Muscle layer of duodenum (tissue), 2 donors: ENCODE results near the gene WAC.
"Not testable (repeated sequence)": the region's sequence is repeated elsewhere in the genome, so short reads cannot be mapped to it uniquely, and the experiment has no call there.

Experiments
- H3K27ac ChIP-seq: one replicate; pipeline ENCODE4 v1.7.0; 2013; ENCODE audit warnings: mild to moderate bottlenecking, low read length
- H3K27me3 ChIP-seq: one replicate; pipeline ENCODE4 v1.7.0; 2013; ENCODE audit warnings: low read depth, mild to moderate bottlenecking, control low read depth, low read length
- H3K36me3 ChIP-seq, 2 donors: one replicate each; pipeline ENCODE4 v1.7.0; 2013; ENCODE audit warnings: low read length in 2 of 2, control low read depth in 1 of 2, mild to moderate bottlenecking in 1 of 2; ENCODE audit not compliant: insufficient read depth in 2 of 2, control insufficient read depth in 1 of 2
- H3K4me1 ChIP-seq, 2 donors: one replicate each; pipeline ENCODE4 v1.7.0; 2013; ENCODE audit warnings: low read length in 2 of 2, mild to moderate bottlenecking in 2 of 2, control low read depth in 1 of 2, moderate library complexity in 1 of 2; ENCODE audit not compliant: insufficient read depth in 2 of 2, control insufficient read depth in 1 of 2
- H3K4me3 ChIP-seq, 2 donors: one replicate each; pipeline ENCODE4 v1.7.0; 2013; ENCODE audit warnings: low read length in 2 of 2, low read depth in 1 of 2, mild to moderate bottlenecking in 1 of 2
- H3K9me3 ChIP-seq, 2 donors: one replicate each; pipeline ENCODE4 v1.7.0; 2013; ENCODE audit warnings: low read length in 2 of 2, control low read depth in 1 of 2, mild to moderate bottlenecking in 1 of 2; ENCODE audit not compliant: control insufficient read depth in 1 of 2
- donor health status: healthy.

The WAC gene

GRCh38 chr10:28587270-28587969 is 54.5 kb downstream of the WAC start:
- Histone ChIP-seq H3K36me3 (peaks cover 26 to 30% of the 10 kb centered on the region in 2 donors), H3K9me3 (no peaks in the 10 kb centered on the region), H3K4me3 (no peak overlapping the region), H3K4me1 (peaks cover 14 to 28% of the 10 kb centered on the region in 2 donors), H3K27ac (peak overlapping the region; percentile 53), H3K27me3 (no peaks in the 10 kb centered on the region)

DNA sequence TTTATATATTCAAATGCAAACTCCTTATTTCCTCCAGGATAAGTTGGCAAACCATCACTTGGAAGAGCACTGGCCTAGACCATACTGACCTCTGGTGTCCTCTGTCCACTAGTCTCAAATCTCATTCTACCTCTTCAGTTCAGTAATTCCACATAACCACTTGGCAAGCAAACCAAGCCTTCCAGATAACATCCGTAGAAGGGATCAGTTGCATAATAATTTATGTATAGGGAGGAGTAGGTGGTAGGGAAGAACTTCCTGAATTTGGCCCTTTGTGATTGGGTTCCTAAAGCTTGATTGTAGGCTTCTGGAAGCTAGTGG is 55.0 kb downstream of the WAC start:
- no peaks in the 10 kb centered on the region for H3K9me3 ChIP-seq
- peak overlapping the region; percentile 53 for H3K27ac ChIP-seq
- no peak overlapping the region for H3K4me3 ChIP-seq
- H3K36me3 ChIP-seq: peaks cover 22 to 34% of the 10 kb centered on the region in 2 donors
- no peaks in the 10 kb centered on the region for H3K27me3 ChIP-seq
- H3K4me1 ChIP-seq: peaks cover 14 to 27% of the 10 kb centered on the region in 2 donors

- Histone ChIP-seq H3K27ac (no peak overlapping the region), H3K9me3 (no peaks in the 10 kb centered on the region)
These were observed 60.0 kb downstream of the WAC start for GRCh38 chr10:28592953-28593352.

GRCh38 chr10:28593811-28594210 is 60.9 kb downstream of the WAC start:
- Histone ChIP-seq H3K9me3 (no peaks in the 10 kb centered on the region), H3K4me3 (no peak overlapping the region), H3K27ac (no peak overlapping the region), H3K4me1 (peaks cover 0 to 33% of the 10 kb centered on the region in 2 donors), H3K27me3 (no peaks in the 10 kb centered on the region), H3K36me3 (peaks cover 19 to 28% of the 10 kb centered on the region in 2 donors)

More at GRCh38 chr10:28592953-28593352, 60.0 kb downstream of the WAC start:
- H3K4me1 ChIP-seq: peaks cover 4 to 33% of the 10 kb centered on the region in 2 donors
- H3K4me3 ChIP-seq: no peak overlapping the region
- peaks cover 19 to 28% of the 10 kb centered on the region in 2 donors for H3K36me3 ChIP-seq
- no peaks in the 10 kb centered on the region for H3K27me3 ChIP-seq

DNA sequence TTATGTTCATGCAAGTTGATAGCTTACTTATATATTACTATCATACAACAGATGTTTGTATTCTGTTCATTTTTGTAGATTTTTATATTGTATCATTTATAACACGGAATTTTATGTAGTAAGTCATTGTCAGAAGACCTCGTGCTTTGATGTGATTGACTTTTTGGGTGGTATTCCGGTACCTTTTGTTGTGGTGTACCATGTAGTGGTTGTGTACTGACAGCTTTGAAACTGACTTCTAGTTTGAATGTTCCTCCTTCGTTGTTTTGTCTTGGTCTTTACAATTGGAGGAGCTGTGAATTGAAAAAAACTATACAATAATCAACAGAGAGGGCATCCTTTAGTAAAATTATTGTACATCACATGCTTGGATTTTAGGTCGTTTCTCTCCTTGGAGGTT is 61.5 kb downstream of the WAC start:
- Histone ChIP-seq H3K4me1 (peaks cover 0 to 27% of the 10 kb centered on the region in 2 donors), H3K9me3 (no peaks in the 10 kb centered on the region), H3K27ac (no peak overlapping the region), H3K36me3 (peaks cover 19 to 28% of the 10 kb centered on the region in 2 donors), H3K27me3 (no peaks in the 10 kb centered on the region), H3K4me3 (no peak overlapping the region)

GRCh38 chr10:28595613-28596012 is 62.7 kb downstream of the WAC start:
- Histone ChIP-seq H3K27me3 (no peaks in the 10 kb centered on the region), H3K9me3 (no peaks in the 10 kb centered on the region), H3K27ac (no peak overlapping the region), H3K4me1 (peaks cover 0 to 25% of the 10 kb centered on the region in 2 donors), H3K4me3 (no peak overlapping the region), H3K36me3 (peaks cover 14 to 20% of the 10 kb centered on the region in 2 donors)

- Histone ChIP-seq H3K27me3 (no peaks in the 10 kb centered on the region), H3K4me1 (peaks cover 0 to 31% of the 10 kb centered on the region in 2 donors), H3K4me3 (no peak overlapping the region), H3K36me3 (peaks cover 0 to 8% of the 10 kb centered on the region in 2 donors), H3K9me3 (no peaks in the 10 kb centered on the region), H3K27ac (no peak overlapping the region)
These were observed 67.1 kb downstream of the WAC start for GRCh38 chr10:28600056-28600455.

- H3K27ac ChIP-seq: no peak overlapping the region
- no peak overlapping the region for H3K4me3 ChIP-seq
- no peaks in the 10 kb centered on the region for H3K27me3 ChIP-seq
- no peaks in the 10 kb centered on the region for H3K9me3 ChIP-seq
- H3K4me1 ChIP-seq: peaks cover 0 to 29% of the 10 kb centered on the region in 2 donors
- H3K36me3 ChIP-seq: peaks cover 0 to 8% of the 10 kb centered on the region in 2 donors
These were observed 68.1 kb downstream of the WAC start for GRCh38 chr10:28601012-28601411.

DNA sequence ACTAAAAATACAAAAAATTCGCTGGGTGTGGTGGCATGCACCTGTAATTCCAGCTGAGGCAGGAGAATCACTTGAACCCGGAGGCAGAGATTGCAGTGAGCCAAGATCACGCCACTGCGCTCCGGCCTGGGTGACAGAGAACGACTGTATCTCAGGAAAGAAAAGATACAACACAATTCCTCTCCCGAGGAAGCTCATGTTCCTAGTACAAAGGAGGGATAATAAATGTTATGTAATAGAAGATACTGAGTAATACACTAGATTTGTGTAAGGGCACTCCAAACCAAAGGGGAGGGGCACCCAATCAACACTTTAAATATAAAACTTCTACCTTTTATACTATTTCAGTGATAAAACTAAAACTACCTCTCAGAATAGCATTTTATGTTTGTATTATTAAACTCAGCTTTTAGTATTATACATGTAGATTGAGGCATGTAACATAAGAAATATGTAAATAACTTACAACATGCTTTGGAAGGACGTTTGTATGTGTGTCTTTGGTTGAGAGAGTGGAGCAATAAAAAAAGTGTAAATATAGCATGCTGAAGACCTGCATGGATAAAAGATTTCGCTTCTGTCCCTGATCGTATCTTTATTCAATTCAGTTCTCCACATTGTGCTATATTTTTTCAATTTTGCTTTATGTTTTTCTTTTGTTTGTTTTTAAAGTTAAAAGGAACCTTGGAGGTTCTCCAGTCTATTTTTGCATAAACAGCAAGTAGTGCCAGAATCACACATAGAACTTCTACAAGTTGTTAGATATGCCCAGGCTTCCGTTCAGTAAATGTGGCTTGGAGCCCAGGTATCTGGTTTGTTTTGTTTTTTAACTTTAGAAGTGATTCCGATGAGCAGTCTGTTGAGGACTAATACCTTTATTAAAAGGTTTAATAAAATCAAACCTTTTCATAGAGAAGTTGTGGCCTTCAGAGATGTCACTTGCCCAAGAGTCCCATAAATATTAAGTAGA is 71.9 kb downstream of the WAC start:
- peaks cover 0 to 24% of the 10 kb centered on the region in 2 donors for H3K4me1 ChIP-seq
- no peak overlapping the region for H3K4me3 ChIP-seq
- peaks cover 12 to 14% of the 10 kb centered on the region in 2 donors for H3K36me3 ChIP-seq
- H3K27ac ChIP-seq: no peak overlapping the region
- no peaks in the 10 kb centered on the region for H3K27me3 ChIP-seq
- no peaks in the 10 kb centered on the region for H3K9me3 ChIP-seq

GRCh38 chr10:28606568-28606967 is 73.7 kb downstream of the WAC start:
- Histone ChIP-seq H3K9me3 (no peaks in the 10 kb centered on the region), H3K27ac (no peak overlapping the region), H3K36me3 (peaks cover 27 to 29% of the 10 kb centered on the region in 2 donors), H3K4me1 (peaks cover 0 to 24% of the 10 kb centered on the region in 2 donors), H3K4me3 (no peak overlapping the region), H3K27me3 (no peaks in the 10 kb centered on the region)

GRCh38 chr10:28609636-28610035 is 76.7 kb downstream of the WAC start:
- not testable (repeated sequence) for H3K4me3 ChIP-seq, H3K27ac ChIP-seq, H3K9me3 ChIP-seq, H3K27me3 ChIP-seq
- H3K36me3 ChIP-seq: peaks cover 49 to 50% of the 10 kb centered on the region in 2 donors
- H3K4me1 ChIP-seq: peaks cover 0 to 15% of the 10 kb centered on the region in 2 donors
